Liver (tissue), 9 donors: Measurements from ENCODE around the gene SALL3. TPM values are rescaled to one million over a fixed set of nuclear protein-coding genes. Genes with fewer than 3 reads are reported as not detected.

Experiments
- DNase-seq: peaks from one replicate; pipeline ENCODE4 v3.0.0-alpha.2; 2017; ENCODE audit warnings: low spot score
- H3K27ac ChIP-seq, 2 donors: one replicate each; pipeline ENCODE4 v1.7.0; 2013; ENCODE audit warnings: inconsistent platforms in 2 of 2, low read length in 2 of 2, control low read depth in 1 of 2, low read depth in 1 of 2, mild to moderate bottlenecking in 1 of 2
- H3K27me3 ChIP-seq, 4 donors: one replicate each; pipeline versions ENCODE4 v1.6.1 to v1.7.0; 2013; ENCODE audit warnings: low read length in 3 of 4, inconsistent platforms in 1 of 4, mild to moderate bottlenecking in 1 of 4, moderate library complexity in 1 of 4; ENCODE audit not compliant: control insufficient read depth in 4 of 4, insufficient read depth in 4 of 4
- H3K36me3 ChIP-seq, 4 donors: one replicate each; pipeline versions ENCODE4 v1.6.1 to v1.7.0; 2013; ENCODE audit warnings: low read length in 3 of 4, mild to moderate bottlenecking in 3 of 4, low read depth in 1 of 4, moderate library complexity in 1 of 4; ENCODE audit not compliant: control insufficient read depth in 4 of 4, insufficient read depth in 3 of 4
- H3K4me1 ChIP-seq, 4 donors: one replicate each; pipeline versions ENCODE4 v1.6.1 to v1.7.0; 2013; ENCODE audit warnings: low read length in 3 of 4, mild to moderate bottlenecking in 3 of 4, moderate library complexity in 1 of 4; ENCODE audit not compliant: control insufficient read depth in 4 of 4, insufficient read depth in 4 of 4
- H3K4me3 ChIP-seq, 3 donors: one replicate each; pipeline versions ENCODE4 v1.6.1 to v1.7.0; 2013; ENCODE audit warnings: low read length in 3 of 3, control low read depth in 1 of 3, low read depth in 1 of 3, mild to moderate bottlenecking in 1 of 3
- H3K9ac ChIP-seq, 2 donors: one replicate each; pipeline ENCODE4 v1.7.0; 2013; ENCODE audit warnings: low read length in 2 of 2, mild to moderate bottlenecking in 2 of 2, moderate library complexity in 2 of 2, control low read depth in 1 of 2, low read depth in 1 of 2
- H3K9me3 ChIP-seq, 4 donors: one replicate each; pipeline versions ENCODE4 v1.6.1 to v1.7.0; 2013; ENCODE audit warnings: low read length in 3 of 4; ENCODE audit not compliant: control insufficient read depth in 4 of 4
- FOXA1 ChIP-seq: IDR thresholded peaks from 2 replicates; pipeline ENCODE4 v1.6.1; 2016; ENCODE audit warnings: antibody characterized with exemption
- FOXA2 ChIP-seq: IDR thresholded peaks from 2 replicates; pipeline ENCODE4 v1.6.1; 2016; ENCODE audit warnings: antibody characterized with exemption
- HNF4A ChIP-seq, 2 donors: conservative IDR thresholded peaks; 2 replicates each; pipeline ENCODE4 v1.6.1; 2016; ENCODE audit warnings: antibody characterized with exemption in 2 of 2, mild to moderate bottlenecking in 2 of 2
- HNF4G ChIP-seq: IDR thresholded peaks from 2 replicates; pipeline ENCODE4 v1.6.1; 2016; ENCODE audit warnings: antibody characterized with exemption
- JUND ChIP-seq, 2 donors: IDR thresholded peaks; 2 replicates each; pipeline ENCODE4 v1.6.1; 2016; ENCODE audit warnings: antibody characterized with exemption in 2 of 2
- NR2F2 ChIP-seq: IDR thresholded peaks from 2 replicates; pipeline ENCODE4 v1.6.1; 2016; ENCODE audit warnings: antibody characterized with exemption
- RAD21 ChIP-seq, 2 donors: IDR thresholded peaks; 2 replicates each; pipeline ENCODE4 v1.6.1; 2016; ENCODE audit warnings: antibody characterized with exemption in 2 of 2, mild to moderate bottlenecking in 2 of 2
- RXRA ChIP-seq, 2 donors: IDR thresholded peaks; 2 replicates each; pipeline ENCODE4 v1.6.1; 2017 to 2018; ENCODE audit warnings: antibody characterized with exemption in 2 of 2, mild to moderate bottlenecking in 1 of 2
- TAF1 ChIP-seq: conservative IDR thresholded peaks from 2 replicates; pipeline ENCODE4 v1.6.1; 2016; ENCODE audit warnings: antibody characterized with exemption, mild to moderate bottlenecking
- YY1 ChIP-seq: IDR thresholded peaks from 2 replicates; pipeline ENCODE4 v1.6.1; 2016; ENCODE audit warnings: antibody characterized with exemption, mild to moderate bottlenecking
- WGBS: extraction: QIAGEN DNeasy Blood & Tissue Kit; methylation state at CpG from one replicate; pipeline ENCODE4 v1.1.7; 2013; 5-methylcytosine and 5-hydroxymethylcytosine counted together
- polyA plus RNA-seq, 2 donors: library from polyadenylated mRNA; stranded (reverse) in 1 of 2; unstranded in 1 of 2; fragments of 200-250 nt in 1 of 2; fragments of >200 nt in 1 of 2; fragmentation: Nextera tagmentation in 1 of 2; extraction: Ambion mirVana in 1 of 2; gene quantifications; one replicate each; pipeline versions ENCODE4 v1.2.1 to v1.2.3, GENCODE V29; 2013 to 2015
- total RNA-seq, 2 donors: library from RNA; depleted of rRNA; stranded (reverse); fragments of >200 nt; gene quantifications; one replicate each; pipeline ENCODE4 v1.2.3, GENCODE V29; 2014
- TF ChIP-seq, protein P1 (sequence below): IDR thresholded peaks from 2 replicates; pipeline ENCODE4 v1.6.1; 2016; ENCODE audit warnings: antibody characterized with exemption
- TF ChIP-seq, protein P2 (sequence below): IDR thresholded peaks from 2 replicates; pipeline ENCODE4 v1.6.1; 2016; ENCODE audit warnings: antibody characterized with exemption
- TF ChIP-seq, protein P3 (sequence below): IDR thresholded peaks from 2 replicates; pipeline ENCODE4 v1.6.1; 2016; ENCODE audit warnings: antibody characterized with exemption, mild to moderate bottlenecking
- donor health status: healthy.
- donor health status: healthy.
- donor health status: healthy.
- donor health status: healthy.
- donor health status: healthy.

Gene SALL3
- total and polyA plus RNA-seq, 4 donors, result not detected

DNA sequence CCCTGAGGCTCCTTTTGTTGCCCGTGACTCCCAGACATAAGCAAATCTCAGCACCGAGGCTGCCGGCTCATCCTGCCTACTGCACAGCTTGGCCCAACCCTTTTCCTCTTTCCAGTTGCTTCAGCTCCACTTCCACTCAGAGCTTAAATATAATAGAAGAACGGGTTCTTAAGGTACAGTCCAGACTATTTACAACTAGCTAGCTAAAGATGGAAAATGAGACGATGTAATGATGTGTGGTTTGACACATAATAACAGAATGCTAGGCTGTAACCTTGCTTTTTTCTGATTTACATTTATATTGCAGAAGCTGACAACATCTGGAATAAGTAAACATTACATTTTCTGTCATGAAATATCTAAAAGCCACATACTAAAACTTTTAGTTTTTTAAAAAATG, 62.7 kb downstream of the SALL3 start:
- no peak for DNase-seq
- WGBS, result 84% methylated on average over 5 of the region's 5 CpGs
- Histone ChIP-seq H3K9ac (no peak overlapping the region), H3K27ac (no peak overlapping the region), H3K4me1 (no peaks in the 10 kb centered on the region), H3K27me3 (no peaks in the 10 kb centered on the region), H3K4me3 (no peak overlapping the region), H3K9me3 (peaks cover 0 to 9% (median 2%) of the 10 kb centered on the region in 4 donors), H3K36me3 (no peaks in the 10 kb centered on the region)
- TF ChIP-seq YY1 (no peak), FOXA2 (no peak), NR2F2 (no peak), FOXA1 (no peak), RXRA (IDR thresholded peaks at IDR 0.05) (no peak), JUND (IDR thresholded peaks at IDR 0.05) (no peak), HNF4A (conservative IDR thresholded peaks at IDR 0.05) (no peak), TAF1 (no peak), HNF4G (no peak), RAD21 (IDR thresholded peaks at IDR 0.05) (no peak)
- TF ChIP-seq, protein P1, sequence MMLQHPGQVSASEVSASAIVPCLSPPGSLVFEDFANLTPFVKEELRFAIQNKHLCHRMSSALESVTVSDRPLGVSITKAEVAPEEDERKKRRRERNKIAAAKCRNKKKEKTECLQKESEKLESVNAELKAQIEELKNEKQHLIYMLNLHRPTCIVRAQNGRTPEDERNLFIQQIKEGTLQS, result no peak
- TF ChIP-seq, protein P2, sequence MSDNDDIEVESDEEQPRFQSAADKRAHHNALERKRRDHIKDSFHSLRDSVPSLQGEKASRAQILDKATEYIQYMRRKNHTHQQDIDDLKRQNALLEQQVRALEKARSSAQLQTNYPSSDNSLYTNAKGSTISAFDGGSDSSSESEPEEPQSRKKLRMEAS, result no peak
- TF ChIP-seq, protein P3, sequence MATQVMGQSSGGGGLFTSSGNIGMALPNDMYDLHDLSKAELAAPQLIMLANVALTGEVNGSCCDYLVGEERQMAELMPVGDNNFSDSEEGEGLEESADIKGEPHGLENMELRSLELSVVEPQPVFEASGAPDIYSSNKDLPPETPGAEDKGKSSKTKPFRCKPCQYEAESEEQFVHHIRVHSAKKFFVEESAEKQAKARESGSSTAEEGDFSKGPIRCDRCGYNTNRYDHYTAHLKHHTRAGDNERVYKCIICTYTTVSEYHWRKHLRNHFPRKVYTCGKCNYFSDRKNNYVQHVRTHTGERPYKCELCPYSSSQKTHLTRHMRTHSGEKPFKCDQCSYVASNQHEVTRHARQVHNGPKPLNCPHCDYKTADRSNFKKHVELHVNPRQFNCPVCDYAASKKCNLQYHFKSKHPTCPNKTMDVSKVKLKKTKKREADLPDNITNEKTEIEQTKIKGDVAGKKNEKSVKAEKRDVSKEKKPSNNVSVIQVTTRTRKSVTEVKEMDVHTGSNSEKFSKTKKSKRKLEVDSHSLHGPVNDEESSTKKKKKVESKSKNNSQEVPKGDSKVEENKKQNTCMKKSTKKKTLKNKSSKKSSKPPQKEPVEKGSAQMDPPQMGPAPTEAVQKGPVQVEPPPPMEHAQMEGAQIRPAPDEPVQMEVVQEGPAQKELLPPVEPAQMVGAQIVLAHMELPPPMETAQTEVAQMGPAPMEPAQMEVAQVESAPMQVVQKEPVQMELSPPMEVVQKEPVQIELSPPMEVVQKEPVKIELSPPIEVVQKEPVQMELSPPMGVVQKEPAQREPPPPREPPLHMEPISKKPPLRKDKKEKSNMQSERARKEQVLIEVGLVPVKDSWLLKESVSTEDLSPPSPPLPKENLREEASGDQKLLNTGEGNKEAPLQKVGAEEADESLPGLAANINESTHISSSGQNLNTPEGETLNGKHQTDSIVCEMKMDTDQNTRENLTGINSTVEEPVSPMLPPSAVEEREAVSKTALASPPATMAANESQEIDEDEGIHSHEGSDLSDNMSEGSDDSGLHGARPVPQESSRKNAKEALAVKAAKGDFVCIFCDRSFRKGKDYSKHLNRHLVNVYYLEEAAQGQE, result no peak

- Histone ChIP-seq H3K4me1 (no peaks in the 10 kb centered on the region), H3K4me3 (no peak overlapping the region), H3K9ac (no peak overlapping the region), H3K27ac (no peak overlapping the region), H3K36me3 (no peaks in the 10 kb centered on the region), H3K9me3 (peaks cover 0 to 9% (median 2%) of the 10 kb centered on the region in 4 donors), H3K27me3 (no peaks in the 10 kb centered on the region)
- 97% methylated on average over 5 of the region's 5 CpGs for WGBS
- no peak for TF ChIP-seq YY1
- TF ChIP-seq, protein P3, result no peak
- no peak for DNase-seq
These were observed 63.7 kb downstream of the SALL3 start for GRCh38 chr18:79043288-79043687.
